Measurements from ENCODE around the gene VILL.
"Not testable (repeated sequence)": the region's sequence is repeated elsewhere in the genome, so short reads cannot be mapped to it uniquely, and the experiment has no call there.

VILL gene

GRCh38 chr3:37964146-37964545, 26.4 kb upstream of the VILL start:
- DNase-seq: no peak

- no peak for DNase-seq
Observed at GRCh38 chr3:37964716-37965115, 25.9 kb upstream of the VILL start.

DNA sequence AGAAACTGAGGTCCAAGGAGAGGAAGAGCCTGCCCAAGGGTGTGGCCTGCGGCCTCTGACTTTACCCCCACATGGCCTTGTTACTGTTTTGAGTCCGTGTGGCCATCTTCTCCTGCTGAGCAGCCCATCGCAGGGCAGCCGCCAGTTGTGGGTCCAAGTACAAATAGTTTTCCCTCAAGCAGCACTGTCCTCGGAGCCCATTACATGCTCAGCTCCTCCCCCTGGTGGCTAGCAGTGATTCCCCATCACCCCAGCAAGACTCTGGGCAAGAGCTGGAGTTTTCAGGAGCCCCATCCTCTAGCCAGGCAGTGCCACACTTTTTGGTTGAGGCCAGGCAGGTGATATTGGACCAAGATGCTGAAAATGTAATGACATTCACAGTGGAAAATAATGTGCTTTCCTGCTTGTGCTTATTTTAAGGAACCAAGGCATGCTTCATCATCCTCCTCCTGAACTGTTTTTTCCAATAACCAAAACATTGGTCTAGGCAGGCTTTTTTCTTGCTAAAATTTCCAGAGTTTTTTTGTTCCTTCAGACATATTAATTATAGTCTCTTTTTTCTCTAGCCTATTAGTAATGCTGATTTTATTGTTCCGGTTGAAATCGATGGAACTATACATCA, 23.2 kb upstream of the VILL start:
- peak; percentile 21 for DNase-seq

- no peak for DNase-seq
Observed at GRCh38 chr3:37968199-37968598, 22.4 kb upstream of the VILL start.

- no peak for DNase-seq
Observed at GRCh38 chr3:37968813-37969595, 21.6 kb upstream of the VILL start.

DNA sequence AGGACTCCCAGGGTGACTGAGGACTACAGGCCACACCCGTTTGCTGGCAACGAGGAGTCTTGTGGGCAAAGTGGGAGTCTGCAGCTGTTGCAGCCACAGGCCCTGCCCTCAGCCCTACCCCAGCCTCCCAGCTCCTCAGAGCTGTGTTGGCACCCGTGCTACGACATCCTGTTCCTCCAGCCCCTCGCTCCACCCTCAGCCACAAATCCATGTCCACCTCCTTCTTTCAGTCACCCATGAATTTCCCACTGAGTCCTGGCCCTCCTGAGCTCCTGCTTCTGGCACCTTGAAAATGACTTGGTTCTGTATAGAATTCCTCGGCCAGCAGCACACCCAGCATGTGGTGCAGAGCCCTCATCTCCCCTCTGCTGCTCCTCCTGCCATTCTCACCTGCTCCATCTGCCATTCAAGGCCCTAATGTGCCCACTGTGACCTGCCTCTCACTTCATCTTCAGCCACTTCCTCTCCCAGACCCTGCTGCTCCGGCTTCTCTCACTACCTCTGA, 20.9 kb upstream of the VILL start:
- DNase-seq: no peak

GRCh38 chr3:37970802-37971201, 19.8 kb upstream of the VILL start:
- no peak for DNase-seq

DNA sequence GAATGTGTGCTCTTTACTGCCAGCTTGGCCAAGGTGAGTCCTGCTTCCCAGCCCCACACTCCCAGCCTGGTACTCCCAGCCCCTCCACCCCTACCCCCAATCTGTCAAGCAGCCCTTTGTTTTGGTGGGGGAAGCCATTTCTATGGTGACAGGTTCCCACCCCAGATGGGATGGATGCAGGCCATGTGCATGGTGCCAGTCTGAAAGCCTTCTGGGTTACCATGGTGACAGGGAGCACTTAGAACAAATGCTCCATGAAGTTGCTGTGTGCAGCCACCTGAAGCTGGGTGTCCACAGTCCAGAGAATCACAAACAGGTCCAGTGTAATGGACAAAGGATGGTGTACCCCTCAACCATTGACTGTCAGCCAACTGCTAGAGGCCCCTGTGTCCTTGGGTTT, 19.1 kb upstream of the VILL start:
- DNase-seq: no peak

DNA sequence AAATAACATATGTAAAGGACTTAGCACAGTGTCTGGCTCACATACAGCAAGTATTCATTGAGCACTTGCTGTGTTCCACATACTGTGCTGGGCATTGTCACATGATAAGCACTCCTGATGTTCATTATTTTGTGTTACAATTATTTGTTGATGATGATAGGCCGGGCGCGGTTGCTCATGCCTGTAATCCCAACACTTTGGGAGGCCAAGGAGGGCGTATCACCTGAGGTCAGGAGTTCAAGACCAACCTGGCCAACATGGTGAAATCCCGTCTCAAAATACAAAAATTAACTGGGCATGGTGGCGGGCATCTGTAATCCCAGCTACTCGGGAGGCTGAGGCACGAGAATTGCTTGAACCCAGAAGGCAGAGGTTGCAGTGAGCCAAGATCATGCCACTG, 18.5 kb upstream of the VILL start:
- DNase-seq: not testable (repeated sequence)

DNA sequence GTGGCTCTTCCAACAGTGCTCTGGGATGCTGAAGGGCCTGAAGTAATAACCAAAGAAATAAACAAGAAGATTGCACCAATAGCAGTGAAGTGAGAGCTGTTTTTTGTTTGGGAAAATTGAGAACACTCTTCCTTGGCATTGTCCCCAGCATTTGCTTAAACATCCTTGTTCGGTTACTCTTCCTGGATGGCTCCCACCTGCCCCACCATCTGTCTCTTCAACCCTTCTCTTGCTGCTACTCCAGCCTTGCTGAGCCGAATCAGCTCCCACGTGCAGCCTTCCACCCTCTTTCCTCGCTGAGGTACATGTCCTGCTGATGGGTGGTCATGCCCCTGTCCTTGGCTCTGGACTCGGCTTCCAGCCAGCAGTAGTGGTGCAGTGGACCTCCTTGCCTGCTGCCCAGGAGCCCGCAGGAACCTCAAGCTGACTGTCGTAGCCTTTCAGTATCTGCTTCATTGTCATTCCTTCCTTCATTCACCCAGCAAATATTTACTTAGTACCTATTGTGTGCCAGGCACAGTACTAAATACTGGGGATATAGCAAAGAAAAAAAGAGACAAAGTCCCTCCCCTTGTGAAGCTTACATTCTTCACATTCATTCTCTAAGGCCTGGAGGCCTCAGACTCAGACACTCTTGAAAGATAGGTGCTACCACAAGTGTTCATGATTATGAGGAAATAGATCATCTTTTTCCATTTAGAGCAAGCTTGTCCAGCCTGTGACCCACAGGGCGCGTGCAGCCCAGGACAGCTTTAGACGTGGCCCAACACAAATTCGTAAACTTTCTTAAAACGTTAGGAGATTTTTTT, 17.1 kb upstream of the VILL start:
- no peak for DNase-seq

DNA sequence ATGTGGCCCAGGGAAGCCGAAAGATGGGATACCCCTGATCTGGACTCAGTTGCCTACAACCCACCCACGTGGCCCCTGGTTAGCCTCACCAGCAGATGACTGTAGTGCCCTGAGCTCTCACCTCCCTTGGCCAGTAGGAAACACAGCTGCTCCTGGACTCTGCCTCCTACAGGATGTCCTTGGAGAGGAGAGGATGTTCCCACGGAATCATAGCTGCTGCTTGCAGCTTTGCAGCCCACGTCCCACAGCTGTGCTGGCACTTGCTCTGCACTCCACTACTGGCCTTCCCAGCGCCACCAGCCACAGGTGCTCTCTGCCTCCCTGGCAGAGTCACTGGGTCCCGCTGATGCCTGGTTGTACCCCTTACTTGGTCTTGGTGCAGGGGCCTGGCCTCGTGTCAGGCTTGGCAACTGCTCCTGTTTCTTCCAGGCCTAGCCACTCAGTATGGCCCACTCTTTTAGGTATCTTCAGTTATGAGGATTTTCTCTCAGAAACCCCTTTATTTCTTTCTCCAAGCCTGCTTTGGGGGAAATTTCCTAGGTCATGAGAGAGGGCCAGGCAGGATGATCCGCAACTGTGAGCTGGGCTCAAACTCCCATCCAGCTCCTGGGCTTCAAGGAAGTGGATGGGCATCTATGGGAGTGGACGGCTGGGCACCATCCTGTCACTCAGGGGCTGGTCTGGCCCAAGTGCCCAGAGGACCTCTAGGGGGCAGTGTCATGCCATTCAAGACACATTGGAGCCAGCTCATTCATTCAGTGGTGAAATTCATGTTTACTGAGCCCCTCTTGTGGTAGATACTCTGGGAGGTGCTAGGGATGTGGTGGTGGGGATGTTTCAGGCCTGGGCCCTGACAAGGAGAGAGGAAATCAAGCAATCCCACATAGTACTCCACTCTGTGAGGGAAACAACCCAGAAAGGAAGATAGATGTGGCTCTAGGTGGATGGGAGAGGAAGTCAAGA, 16.2 kb upstream of the VILL start:
- DNase-seq: peak; percentile 43

DNA sequence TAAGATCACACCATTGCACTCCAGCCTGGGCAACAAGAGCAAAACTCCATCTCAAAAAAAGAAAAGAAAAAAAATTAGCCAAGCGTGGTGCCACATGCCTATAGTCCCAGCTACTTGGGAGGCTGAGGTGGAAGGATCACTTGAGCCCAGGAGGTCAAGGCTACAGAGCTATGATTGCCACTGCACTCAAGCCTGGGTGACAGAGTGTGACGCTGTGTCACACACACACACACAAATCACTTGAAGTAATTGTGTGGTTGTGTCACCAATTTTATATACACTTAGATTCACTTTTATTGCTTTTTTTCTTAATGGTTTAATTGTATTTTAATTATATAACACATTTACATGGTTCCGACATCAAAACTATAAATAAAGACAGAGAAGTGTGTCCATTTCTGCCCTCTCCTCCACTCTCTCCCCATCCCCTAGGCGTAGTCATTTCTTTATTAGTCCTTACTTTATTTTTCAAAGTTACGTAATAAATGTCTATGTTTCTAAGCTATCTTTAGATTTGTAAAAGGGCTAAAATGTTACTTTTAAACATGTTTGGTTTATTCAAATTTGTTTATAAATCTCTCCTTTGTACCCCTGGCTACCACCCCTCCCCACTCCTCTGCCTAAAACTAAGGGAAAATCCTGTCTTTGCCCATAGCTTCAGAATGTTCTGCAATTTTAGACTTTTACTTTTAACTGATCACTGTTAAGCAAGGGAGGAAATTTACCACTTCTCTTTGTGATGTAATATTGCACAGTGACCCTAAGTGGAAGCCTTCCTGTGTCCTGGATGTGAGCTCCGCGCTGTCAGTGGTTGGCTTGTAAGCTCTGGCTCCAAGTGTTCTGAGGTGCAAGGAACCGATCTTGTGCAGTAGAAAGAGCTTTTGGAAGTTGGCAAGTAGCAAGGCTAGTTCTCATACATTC, 10.8 kb upstream of the VILL start:
- DNase-seq: no peak

- DNase-seq: no peak
Observed at GRCh38 chr3:37980462-37981347, 9.9 kb upstream of the VILL start.

- no peak for DNase-seq
Observed at GRCh38 chr3:37981348-37981664, 9.3 kb upstream of the VILL start.

- DNase-seq: no peak
Observed at GRCh38 chr3:37982331-37982730, 8.3 kb upstream of the VILL start.

DNA sequence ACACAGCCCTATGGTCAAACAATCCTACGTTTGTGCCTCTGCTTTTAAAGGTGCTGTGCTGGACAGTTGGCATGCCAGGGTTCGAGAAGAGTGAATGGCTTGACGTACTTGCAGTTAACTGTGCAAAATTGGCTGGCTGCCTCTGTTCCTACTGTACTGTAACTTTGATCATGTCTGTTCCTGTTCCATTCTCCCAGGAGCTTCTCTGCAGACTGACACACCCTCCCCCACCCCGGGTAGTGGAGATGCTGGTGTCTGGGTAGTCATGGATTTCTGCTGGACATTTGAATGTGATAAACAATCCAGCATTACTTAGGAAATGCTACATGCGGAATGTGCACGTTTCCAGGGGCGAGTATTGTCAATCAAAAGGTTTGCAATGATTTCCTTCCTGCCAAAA, 6.5 kb upstream of the VILL start:
- DNase-seq: no peak

DNA sequence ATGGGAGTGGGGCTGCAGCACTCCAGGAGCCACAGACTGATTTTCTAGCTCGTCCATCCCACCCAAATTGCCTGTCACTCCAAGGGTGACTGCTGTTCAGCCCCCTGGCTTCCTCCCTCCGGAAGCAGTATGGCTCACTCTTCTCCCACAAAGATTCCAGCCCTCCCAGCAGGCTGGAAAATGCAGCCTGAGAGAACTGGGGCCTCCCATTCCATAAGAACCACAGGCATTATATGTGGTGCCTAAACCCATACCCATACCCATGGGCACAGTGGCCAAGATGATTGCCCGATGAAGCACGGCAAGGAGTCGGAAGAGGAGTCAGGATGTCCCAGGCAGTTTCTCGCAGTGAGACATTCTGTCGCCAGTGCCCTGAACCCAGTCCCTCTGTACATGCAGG, 6.0 kb upstream of the VILL start:
- DNase-seq: no peak

DNA sequence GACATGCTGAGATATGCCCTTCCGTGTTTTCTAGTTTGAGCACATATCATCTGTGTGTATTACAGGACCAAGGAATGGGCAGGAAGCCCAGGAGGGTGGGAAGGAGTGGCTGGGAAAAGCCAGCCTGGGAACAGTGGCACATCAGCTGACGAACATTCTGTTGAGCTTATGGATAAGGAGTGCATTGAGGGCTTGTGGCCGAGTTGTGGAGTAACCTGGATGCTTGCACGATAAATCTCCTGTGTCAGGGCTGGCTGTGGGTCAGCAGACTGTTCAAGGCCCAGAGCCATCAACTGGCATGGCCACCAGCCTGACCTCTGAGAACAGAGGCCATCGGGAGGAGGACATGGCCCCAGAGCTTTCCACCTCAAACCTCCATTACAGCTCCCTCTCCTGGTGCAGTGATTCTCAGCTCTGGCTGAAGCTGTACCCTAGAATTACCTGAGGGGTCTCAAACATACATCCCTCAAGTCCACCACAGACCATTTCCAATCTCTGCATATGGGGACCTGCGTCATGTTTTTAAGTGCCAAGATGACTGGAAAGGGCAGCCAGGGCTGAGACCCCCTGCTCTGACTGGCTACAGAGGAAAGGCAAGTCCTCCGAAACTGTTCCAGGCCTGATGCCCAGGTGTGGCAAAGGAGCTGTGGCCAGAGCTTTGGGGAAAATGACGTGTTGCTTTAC, 4.8 kb upstream of the VILL start:
- no peak for DNase-seq

GRCh38 chr3:37986479-37987314, 3.9 kb upstream of the VILL start:
- DNase-seq: no peak
